Esophagus muscularis mucosa (tissue), 3 donors: ENCODE results near the gene CHST12.

Experiments
- POLR2A ChIP-seq: fragments of 450-650 bp; IDR thresholded peaks from one replicate; pipeline ENCODE4 v1.6.1; 2017; ENCODE audit warnings: antibody characterized with exemption, moderate library complexity, mild to moderate bottlenecking, low read depth
- POLR2AphosphoS5 ChIP-seq, 2 donors: sonication (generic); formaldehyde crosslinking; IDR thresholded peaks; one replicate each; pipeline ENCODE4 v1.6.1; 2017; ENCODE audit warnings: antibody characterized with exemption in 2 of 2
- TF ChIP-seq, protein P1 (sequence below), 3 experiments: fragments of 200-600 bp in 2 of 3; fragments of 450-650 bp in 1 of 3; sonication (generic) in 2 of 3; IDR thresholded peaks; one replicate each; pipeline ENCODE4 v1.5.1; 2017 to 2019; ENCODE audit warnings: antibody characterized with exemption in 3 of 3, mild to moderate bottlenecking in 2 of 3, moderate library complexity in 1 of 3

GRCh38 chr7:2490181-2490651 is 86.8 kb downstream of the CHST12 start:
- TF ChIP-seq, protein P1, sequence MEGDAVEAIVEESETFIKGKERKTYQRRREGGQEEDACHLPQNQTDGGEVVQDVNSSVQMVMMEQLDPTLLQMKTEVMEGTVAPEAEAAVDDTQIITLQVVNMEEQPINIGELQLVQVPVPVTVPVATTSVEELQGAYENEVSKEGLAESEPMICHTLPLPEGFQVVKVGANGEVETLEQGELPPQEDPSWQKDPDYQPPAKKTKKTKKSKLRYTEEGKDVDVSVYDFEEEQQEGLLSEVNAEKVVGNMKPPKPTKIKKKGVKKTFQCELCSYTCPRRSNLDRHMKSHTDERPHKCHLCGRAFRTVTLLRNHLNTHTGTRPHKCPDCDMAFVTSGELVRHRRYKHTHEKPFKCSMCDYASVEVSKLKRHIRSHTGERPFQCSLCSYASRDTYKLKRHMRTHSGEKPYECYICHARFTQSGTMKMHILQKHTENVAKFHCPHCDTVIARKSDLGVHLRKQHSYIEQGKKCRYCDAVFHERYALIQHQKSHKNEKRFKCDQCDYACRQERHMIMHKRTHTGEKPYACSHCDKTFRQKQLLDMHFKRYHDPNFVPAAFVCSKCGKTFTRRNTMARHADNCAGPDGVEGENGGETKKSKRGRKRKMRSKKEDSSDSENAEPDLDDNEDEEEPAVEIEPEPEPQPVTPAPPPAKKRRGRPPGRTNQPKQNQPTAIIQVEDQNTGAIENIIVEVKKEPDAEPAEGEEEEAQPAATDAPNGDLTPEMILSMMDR (IDR thresholded peaks at IDR 0.05) = no peak
- no peak for TF ChIP-seq POLR2AphosphoS5 (IDR thresholded peaks at IDR 0.05)
- no peak for TF ChIP-seq POLR2A
